ENCODE measurements around the gene PRR19. TPM values are rescaled to one million over a fixed set of nuclear protein-coding genes. Genes with fewer than 3 reads are reported as not detected.

Gene PRR19
- total RNA-seq, 4 donors from 2014 or later: 0.73 to 1.7 (median 1.1) TPM

DNA sequence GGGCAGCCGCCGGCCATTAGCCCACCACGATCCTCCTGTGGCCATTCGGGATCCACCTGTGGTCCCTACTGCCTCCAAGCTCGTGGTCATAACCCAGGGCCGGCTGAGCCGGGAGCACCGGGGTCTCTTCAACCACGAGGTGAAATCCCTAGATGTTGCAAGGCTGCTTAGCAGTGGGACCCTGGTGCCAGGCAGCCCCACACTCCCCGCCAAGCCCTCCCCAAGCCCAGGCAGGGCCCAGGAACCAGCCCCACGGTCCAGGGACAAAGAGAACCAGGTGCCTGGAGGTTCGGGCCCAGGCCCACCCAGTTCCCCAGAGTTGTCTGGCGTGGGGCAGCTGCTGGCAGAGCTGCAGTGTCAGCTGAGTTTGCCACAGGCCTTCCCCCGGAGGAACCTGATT, 7.8 kb downstream of the PRR19 start:
- WGBS: 93% methylated on average over 2 of the region's 14 CpGs
- H3K36me3 ChIP-seq: no peaks in the 10 kb centered on the region
- H3K27me3 ChIP-seq: peaks cover 23% of the 10 kb centered on the region
- H3K4me3 ChIP-seq: no peak overlapping the region
- DNase-seq (ENCODE audit: low spot score in 2 of 2): no peak
- peaks cover 14% of the 10 kb centered on the region for H3K4me1 ChIP-seq
- no peak overlapping the region for H3K27ac ChIP-seq
- no peak for TF ChIP-seq POLR2AphosphoS5 (IDR thresholded peaks at IDR 0.05)
- TF ChIP-seq, protein P1, sequence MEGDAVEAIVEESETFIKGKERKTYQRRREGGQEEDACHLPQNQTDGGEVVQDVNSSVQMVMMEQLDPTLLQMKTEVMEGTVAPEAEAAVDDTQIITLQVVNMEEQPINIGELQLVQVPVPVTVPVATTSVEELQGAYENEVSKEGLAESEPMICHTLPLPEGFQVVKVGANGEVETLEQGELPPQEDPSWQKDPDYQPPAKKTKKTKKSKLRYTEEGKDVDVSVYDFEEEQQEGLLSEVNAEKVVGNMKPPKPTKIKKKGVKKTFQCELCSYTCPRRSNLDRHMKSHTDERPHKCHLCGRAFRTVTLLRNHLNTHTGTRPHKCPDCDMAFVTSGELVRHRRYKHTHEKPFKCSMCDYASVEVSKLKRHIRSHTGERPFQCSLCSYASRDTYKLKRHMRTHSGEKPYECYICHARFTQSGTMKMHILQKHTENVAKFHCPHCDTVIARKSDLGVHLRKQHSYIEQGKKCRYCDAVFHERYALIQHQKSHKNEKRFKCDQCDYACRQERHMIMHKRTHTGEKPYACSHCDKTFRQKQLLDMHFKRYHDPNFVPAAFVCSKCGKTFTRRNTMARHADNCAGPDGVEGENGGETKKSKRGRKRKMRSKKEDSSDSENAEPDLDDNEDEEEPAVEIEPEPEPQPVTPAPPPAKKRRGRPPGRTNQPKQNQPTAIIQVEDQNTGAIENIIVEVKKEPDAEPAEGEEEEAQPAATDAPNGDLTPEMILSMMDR (IDR thresholded peaks at IDR 0.05): no peak
- no peak for TF ChIP-seq POLR2A (IDR thresholded peaks at IDR 0.05)
- no peak for TF ChIP-seq EP300 (IDR thresholded peaks at IDR 0.05)
- H3K9me3 ChIP-seq: no peaks in the 10 kb centered on the region

DNA sequence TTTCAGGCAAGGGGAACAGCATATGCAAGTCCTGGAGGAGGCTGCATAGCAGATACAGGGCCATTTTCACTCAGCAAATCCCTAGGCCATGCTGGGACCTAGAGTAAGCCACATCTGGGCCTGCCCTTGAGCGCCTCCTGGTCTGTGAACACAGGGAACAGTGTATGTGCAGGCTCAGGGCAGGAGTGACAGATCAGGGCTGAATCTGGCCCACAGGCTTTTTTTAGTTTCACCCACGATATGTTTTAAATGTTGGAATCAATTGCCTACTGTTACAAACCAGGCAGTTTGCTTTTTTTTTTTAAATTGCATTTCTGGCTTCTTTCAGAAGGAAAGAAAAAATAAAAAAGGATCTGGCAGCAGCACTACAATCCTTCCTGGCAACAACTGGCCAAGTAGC, 9.7 kb downstream of the PRR19 start:
- peaks cover 29% of the 10 kb centered on the region for H3K27me3 ChIP-seq
- no peak for DNase-seq (ENCODE audit: low spot score in 2 of 2)
- TF ChIP-seq POLR2A (IDR thresholded peaks at IDR 0.05): no peak
- TF ChIP-seq, protein P1 (IDR thresholded peaks at IDR 0.05): no peak
- no peak for TF ChIP-seq POLR2AphosphoS5 (IDR thresholded peaks at IDR 0.05)
- no peak for TF ChIP-seq EP300 (IDR thresholded peaks at IDR 0.05)
- H3K4me3 ChIP-seq: no peak overlapping the region
- 62% methylated on average over 2 of the region's 2 CpGs for WGBS
- H3K9me3 ChIP-seq: no peaks in the 10 kb centered on the region
- H3K36me3 ChIP-seq: no peaks in the 10 kb centered on the region
- no peak overlapping the region for H3K27ac ChIP-seq
- peaks cover 16% of the 10 kb centered on the region for H3K4me1 ChIP-seq

DNA sequence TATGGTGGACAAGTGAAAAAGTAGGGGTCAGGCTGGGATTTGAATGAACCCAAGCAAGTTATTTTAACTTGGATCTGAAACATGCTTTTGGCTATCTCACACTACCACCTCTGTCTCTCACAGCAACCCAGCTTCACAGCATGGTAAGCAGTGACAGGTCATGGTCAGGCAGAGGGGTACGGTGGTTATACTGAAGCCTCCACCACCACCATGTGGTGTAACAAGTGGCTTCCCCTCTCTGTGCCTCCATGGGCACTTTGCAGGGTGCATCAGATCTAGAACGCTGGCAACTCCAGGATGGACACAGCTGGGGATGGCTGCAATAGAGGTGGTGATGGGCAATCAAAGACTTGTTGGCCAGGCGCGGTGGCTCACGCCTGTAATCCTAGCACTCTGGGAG, 10.4 kb downstream of the PRR19 start:
- WGBS: 80% methylated on average over 5 of the region's 5 CpGs
- Histone ChIP-seq H3K27me3 (peaks cover 29% of the 10 kb centered on the region), H3K36me3 (no peaks in the 10 kb centered on the region), H3K4me1 (peaks cover 19% of the 10 kb centered on the region), H3K4me3 (no peak overlapping the region), H3K27ac (no peak overlapping the region), H3K9me3 (no peaks in the 10 kb centered on the region)
- no peak for DNase-seq (ENCODE audit: low spot score in 2 of 2)
- TF ChIP-seq POLR2A (IDR thresholded peaks at IDR 0.05): no peak
- no peak for TF ChIP-seq POLR2AphosphoS5 (IDR thresholded peaks at IDR 0.05)
- no peak for TF ChIP-seq EP300 (IDR thresholded peaks at IDR 0.05)
- TF ChIP-seq, protein P1 (IDR thresholded peaks at IDR 0.05): no peak

DNA sequence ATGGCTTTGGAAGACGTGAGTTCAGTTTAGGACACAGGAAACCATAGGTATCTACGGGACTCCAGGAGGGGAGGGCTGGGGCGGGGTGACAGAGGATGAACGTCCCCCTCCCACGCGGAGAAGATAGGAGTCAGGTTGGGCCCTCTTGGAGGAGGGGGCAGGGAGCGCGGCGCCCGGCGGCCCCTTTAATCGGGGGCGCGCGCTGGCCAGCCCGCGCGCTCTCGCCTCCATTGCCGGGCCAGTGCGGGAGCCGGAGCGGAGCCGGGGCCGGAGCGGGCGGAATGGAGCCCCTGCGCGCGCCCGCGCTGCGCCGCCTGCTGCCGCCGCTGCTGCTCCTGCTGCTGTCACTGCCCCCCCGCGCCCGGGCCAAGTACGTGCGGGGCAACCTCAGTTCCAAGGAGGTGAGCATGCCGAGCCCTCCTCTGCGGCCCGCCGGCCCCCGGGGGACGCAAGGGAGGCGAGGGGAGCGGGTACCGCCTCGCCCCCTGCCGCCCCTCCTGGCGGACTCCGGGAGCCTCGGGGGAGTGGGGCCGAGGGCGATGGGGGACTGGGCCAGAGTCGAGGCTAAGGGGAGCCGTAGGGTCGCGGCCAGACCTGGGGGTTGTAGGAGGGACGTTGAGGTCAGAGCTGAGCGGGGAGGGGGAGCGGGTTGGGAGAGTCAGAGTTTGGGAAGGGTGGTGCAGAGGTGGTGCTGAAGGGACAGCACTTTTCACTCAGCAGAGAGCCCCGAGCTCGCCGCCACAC, 11.3 kb downstream of the PRR19 start, which contains the start of gene TMEM145:
Gene TMEM145, plus strand, starts transcription at position 214 of the 744 bp plus-strand sequence. Its CDS starts 68 bp downstream, at position 282.
- TF ChIP-seq, protein P1 (IDR thresholded peaks at IDR 0.05): no peak
- TF ChIP-seq POLR2AphosphoS5 (IDR thresholded peaks at IDR 0.05): no peak
- TF ChIP-seq POLR2A (IDR thresholded peaks at IDR 0.05): no peak
- TF ChIP-seq EP300 (IDR thresholded peaks at IDR 0.05): no peak
- DNase-seq (ENCODE audit: low spot score in 2 of 2): no peak
- H3K4me1 ChIP-seq: peaks cover 19% of the 10 kb centered on the region
- H3K4me3 ChIP-seq: peak within 1 kb of the TSS; percentile 52
- H3K36me3 ChIP-seq: no peaks in the 10 kb centered on the region
- H3K27ac ChIP-seq: no peak within 1 kb of the TSS
- peaks cover 29% of the 10 kb centered on the region for H3K27me3 ChIP-seq
- WGBS: 1% methylated on average over 35 of the region's 67 CpGs
- H3K9me3 ChIP-seq: no peaks in the 10 kb centered on the region

DNA sequence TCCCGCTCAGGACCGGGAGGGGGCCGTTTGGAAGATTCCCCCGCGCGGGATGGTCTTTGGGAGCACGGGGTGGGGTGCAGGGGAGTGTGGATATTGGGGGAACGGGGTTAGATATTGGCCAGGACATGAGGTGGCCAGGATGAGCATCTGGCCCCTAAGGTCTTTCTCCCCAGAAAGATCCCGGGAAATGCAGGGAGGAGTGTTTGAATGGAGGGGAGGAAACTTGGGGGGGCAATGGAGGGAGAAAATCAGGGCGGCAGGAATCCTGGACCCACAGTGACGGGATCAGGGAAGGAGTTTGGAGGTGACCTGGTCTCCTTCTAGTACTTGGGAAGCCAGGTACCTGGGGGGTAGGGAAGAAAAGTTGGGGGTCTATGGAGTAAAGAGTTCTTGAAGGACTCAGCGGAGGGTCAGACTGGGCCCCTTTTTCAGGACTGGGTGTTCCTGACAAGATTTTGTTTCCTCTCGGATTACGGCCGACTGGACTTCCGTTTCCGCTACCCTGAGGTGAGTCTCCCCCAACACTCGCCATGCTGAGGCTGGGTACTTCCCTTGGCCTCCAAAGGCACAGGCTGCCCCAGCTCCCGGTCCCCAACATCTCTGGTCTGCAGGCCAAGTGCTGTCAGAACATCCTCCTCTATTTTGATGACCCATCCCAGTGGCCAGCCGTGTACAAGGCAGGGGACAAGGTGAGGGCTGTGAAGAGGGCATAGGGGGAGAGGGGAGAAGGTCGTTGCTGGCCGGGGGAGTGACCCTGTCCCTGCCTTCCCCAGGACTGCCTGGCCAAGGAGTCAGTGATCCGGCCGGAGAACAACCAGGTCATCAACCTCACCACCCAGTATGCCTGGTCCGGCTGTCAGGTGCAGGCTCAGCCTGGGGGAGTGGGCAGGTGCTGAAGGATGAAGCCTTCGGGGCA, 12.2 kb downstream of the PRR19 start:
- Histone ChIP-seq H3K36me3 (no peaks in the 10 kb centered on the region), H3K4me1 (peaks cover 19% of the 10 kb centered on the region), H3K27ac (no peak overlapping the region), H3K27me3 (peaks cover 29% of the 10 kb centered on the region), H3K9me3 (no peaks in the 10 kb centered on the region), H3K4me3 (peak overlapping the region; percentile 52)
- TF ChIP-seq POLR2AphosphoS5 (IDR thresholded peaks at IDR 0.05): no peak
- TF ChIP-seq, protein P1 (IDR thresholded peaks at IDR 0.05): no peak
- DNase-seq (ENCODE audit: low spot score in 2 of 2): no peak
- WGBS: 41% methylated on average over 26 of the region's 26 CpGs

Data from suprapubic skin (tissue), 4 donors.